ENCODE results near the gene TXLNA. TPM values are rescaled to one million over a fixed set of nuclear protein-coding genes. Genes with fewer than 3 reads are reported as not detected.

TXLNA gene
- total RNA-seq, 1 donor from 2014 or later: 17.4 TPM

DNA sequence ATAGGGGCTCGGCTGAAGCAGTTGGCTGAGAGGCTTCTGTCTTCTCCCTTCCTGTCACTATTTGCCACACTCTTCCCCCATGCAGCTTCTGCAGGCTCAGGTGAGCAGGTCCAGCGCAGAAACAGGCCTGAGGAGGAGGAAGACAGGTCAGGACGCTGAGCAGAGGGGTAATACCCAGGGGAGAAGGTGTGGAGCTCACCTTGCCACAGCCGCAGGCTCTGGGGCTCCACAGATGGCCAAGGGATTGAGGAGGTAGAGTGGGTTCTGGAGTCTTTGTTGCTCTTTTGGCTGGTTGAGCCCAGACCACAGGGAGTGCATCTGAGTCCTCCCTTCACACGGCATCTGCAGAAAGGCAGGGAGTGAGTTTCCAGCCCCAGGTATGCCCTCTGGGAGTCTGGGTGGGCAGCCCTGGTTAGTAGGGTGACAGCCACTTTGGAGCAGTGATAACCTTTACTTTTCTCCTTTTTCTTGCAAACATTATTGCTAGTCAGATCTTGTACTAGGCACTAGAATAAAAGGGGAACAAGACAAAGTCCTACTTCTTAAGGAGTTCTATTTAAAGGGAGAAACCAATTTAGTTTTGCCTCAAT, 52.5 kb downstream of the TXLNA start:
- DNase-seq (ENCODE audit: missing footprints) (no peak), ATAC-seq (no peak)
- intact Hi-C loops (cut with DNase I): no loop called here

DNA sequence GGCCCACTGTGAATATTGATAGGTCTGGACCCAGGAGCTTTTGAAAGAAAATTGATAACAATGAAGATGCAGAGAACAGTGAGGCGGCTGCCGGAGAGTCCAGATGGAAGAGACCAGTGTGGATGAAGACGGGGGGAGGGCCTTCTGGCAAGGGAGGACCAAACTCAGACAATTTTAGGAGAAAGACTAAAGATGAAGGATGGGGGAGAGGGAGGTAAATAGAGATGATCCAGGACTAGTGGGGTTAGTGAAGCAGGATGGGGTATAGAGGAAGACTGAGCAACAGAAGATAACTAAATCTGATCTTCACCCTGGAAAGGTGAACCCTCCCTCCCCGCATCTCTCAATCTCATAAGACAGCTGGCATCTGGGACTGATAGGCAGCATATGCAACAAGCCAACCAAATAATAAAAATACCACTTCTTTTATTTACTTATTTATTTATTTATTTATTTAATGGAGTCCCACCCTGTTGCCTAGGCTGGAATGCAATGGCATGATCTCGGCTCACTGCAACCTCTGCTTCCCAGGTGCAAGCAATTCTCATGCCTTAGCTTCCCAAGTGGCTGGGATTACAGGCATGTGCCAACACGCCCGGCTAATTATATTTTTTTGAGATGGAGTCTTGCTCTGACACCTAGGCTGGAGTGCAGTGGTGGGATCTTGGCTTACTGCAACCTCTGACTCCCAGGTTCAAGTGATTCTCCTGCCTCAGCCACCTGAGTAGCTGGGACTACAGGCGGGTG, 53.3 kb downstream of the TXLNA start:
- DNase-seq (ENCODE audit: missing footprints) (no peak), ATAC-seq (no peak)
- intact Hi-C loops (cut with DNase I): no loop called here

DNA sequence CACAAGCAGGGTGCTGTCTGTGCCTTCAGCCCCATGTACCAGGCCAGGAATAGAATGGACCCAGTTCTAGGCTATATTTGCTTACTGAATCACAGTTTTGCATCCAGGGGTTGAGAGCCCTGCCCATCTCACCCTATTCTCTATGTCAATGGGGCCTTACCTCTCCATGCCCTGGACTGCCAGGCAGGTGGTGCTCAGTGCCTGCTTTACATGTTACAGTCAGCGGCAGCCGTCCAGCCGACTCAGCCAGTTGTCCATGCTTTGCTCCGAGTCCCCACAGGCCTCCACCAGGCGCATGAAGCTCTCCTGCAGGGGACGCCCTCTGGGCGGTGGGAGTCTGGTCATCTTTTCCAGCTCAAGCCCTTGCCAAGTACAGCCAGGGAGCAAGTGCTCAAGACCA, 55.3 kb downstream of the TXLNA start:
- no peak for DNase-seq (ENCODE audit: missing footprints)
- intact Hi-C loops (cut with DNase I): no loop called here
- no peak for ATAC-seq

DNA sequence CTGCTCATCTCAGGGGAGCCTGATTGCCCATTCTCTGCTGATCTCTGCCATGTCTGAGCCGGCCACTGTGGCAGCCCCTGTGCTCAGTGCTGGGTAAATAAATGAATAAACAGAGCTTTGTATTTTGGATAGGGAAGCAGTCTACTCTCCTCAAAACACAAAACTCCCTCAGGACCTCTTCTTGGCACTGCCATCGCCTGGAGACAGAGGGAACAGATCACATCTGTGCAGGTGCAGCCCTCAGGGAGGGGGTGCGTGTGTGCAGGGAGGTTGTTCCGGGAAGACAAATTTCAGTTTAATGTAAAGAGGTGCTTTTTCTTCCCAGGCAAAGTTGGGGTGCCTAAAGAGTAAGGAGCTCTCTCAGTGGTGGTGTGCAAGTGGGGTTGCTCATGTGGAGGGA, 59.9 kb downstream of the TXLNA start:
- intact Hi-C loops (cut with DNase I): no loop called here
- DNase-seq (ENCODE audit: missing footprints) (no peak), ATAC-seq (no peak)

DNA sequence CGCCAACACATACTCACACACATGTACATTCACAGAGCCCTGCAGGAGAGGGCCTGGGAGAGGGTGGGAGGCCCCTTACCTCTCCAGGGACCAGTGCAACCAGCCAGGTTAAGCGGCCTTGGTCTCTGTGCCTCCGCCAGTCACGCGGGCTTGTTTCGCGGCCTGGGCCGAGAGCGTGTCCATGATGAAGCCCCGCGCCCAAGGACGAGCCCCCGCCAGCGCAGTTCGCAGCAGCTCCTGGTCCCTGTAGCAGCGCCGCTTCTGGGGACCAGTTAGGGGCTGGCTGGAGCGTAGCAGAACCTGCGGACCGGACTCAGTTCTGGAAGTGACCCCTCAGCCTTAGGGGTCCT, 60.3 kb downstream of the TXLNA start:
- ATAC-seq (peak; percentile 1), DNase-seq (ENCODE audit: missing footprints) (no peak)
- intact Hi-C loops (cut with DNase I): no loop called here

DNA sequence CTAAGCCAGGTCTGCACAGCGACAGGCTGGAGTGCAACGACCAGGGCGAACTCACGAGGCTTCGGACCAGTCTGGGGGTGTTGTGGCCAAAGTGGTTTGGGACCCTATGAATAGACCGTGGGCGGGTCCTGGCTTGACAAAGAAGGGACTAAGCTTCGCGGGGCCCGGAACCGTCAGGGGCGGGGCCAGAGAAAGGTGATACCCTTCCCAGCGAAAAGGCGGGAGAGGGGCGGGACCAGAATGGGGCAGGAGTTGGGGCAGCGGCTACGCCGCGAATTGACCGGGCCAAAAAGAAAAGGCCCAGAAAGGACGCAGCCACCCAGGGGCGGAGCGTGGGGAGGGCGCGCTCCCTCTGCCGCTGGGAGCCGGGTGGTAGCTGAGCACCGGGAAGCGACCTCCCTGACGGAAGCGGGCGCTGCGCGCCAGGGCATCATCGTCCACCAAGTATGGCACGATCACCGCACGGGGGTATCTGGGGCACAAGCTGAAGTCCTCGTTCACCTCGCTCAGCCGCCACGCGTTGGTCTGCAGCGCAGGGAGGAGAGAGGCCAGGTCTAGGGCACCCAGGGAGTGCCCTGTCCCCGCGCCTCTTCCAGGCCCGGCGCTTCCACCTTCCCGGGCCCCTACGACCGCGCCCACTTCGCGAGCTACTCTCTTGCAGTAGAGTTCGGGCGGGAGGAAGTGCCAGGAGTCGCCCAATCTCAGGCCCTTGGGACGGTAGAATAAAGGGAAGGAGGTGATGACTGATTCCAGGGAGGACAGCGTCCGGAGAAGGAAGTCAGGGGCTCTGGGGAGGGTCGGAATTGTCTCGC, 60.9 kb downstream of the TXLNA start:
- ATAC-seq (peak; percentile 88), DNase-seq (ENCODE audit: missing footprints) (peak; percentile 86)
- intact Hi-C loops (cut with DNase I): no loop called here

DNA sequence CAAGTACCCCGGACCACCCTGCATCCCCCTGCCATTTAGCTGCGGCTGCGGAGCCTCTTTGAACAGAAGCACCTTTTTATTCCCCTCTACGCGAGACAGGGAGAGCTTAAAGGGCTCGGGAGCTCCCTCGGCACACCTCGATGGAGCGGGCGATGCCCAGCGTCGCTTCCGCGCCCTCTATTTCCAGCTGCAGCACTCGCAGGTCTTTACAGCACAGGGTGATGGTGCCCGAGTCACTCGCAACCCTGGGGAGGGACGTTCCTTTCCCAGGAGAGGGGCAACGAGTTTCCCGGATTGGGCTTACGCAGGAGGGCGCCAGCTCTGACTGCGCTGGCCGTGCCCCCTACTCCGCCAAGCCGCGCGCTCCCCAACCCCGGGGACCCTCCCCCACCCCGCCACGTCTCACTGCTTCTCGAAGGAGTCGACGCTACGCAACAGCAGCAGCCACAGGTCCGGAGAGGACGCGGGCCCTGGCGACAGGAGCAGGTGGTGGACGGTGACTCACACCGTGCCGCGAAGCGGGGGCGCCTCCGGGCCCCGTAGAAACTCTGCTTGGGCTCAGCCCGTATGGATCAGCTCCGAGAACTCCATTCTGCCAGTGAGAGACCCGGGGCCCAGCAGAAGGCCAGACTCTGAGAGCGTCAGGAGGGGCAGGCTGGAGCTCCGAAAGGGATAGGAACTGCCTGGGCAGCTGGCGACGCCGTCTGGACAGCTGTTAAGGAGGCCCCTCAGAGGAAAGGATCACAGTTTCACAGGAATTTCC, 61.7 kb downstream of the TXLNA start:
- intact Hi-C loops (cut with DNase I): no loop called here

DNA sequence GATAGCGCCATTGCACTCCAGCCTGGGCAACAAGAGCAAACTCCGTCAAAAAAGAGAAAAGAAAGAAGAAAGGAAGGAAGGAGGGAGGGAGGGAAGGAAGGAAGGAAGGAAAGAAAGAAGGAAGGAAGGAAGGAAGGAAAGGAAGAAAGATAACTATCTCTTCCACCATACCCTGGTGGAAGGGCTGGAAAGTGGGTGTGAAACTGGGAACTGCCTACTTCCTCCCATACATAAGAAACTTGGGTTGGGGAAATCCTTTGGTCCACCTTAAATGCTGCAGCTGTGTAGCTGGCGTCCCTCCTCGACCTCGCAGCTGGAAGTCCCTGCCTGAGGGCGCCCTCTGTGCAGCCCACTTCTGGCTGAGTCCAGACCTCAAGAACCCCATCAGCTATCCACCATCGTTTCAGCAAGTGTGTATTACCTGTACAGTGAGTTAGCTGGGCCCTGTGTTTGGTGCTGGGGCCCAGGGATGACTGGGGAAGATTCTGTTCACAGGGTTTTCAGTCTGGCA, 62.9 kb downstream of the TXLNA start:
- ATAC-seq (peak; percentile 32), DNase-seq (ENCODE audit: missing footprints) (no peak)
- intact Hi-C loops (cut with DNase I): no loop called here

More for the DNA sequence above, 61.7 kb downstream of the TXLNA start:
- ATAC-seq: peak; percentile 81
- no peak for DNase-seq (ENCODE audit: missing footprints)

DNA sequence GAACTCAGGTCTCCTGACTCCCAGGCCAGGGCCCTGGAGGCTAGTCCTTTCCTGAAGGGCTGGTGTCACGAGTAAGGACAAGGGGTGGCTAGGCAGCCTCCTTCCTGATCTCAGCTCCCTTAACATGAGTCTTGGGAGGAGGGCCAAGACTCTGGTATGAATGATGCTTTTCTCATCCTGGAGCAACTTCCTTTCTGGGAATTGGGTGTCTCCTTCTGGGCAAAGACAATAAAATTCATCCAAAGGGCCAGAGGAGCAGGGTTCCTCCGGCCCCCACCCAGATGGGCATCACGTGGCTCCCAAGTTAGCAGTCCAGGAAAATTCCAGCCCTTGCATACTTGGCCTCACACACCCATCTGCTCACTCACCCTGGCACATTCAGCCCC, 67.4 kb downstream of the TXLNA start, which contains the start of gene FAM167B:
FAM167B (plus strand) TSS at position 335 of the 386 bp plus-strand sequence. CDS start 200 bp downstream, outside the sequence.
- DNase-seq (ENCODE audit: missing footprints): no peak
- intact Hi-C loops (cut with DNase I): loop anchor here (5.0 kb wide), 1 partner anchor 45 kb away; the partner anchor contains the start of gene HDAC1
- peak; percentile 45 for ATAC-seq

DNA sequence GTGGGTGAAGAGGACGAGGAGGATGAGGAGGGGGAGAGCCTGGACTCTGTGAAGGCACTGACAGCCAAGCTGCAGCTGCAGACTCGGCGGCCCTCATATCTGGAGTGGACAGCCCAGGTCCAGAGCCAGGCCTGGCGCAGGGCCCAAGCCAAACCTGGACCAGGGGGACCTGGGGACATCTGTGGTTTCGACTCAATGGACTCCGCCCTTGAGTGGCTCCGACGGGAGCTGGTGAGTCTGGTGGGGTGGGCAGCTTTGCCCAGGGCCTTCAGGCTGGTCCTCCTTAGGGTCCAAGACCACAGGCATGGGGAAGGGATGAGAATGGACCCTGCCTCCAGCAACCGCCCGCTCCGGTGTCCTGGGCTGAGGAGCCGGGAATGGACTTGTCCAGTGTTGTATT, 68.0 kb downstream of the TXLNA start:
- intact Hi-C loops (cut with DNase I): loop anchor here (5.0 kb wide), 1 partner anchor 45 kb away; the partner anchor contains the start of gene HDAC1
- ATAC-seq (peak; percentile 26), DNase-seq (ENCODE audit: missing footprints) (peak; percentile 73)

Other genes with a start within 250 kb of the TXLNA start
- 249 TPM for gene PTP4A2, start 241.3 kb upstream of the TXLNA start, total RNA-seq
- gene KHDRBS1, start 165.8 kb upstream of the TXLNA start, total RNA-seq: 59.6 TPM
- gene TMEM39B, start 106.7 kb upstream of the TXLNA start, total RNA-seq: 7.1 TPM
- 70.3 TPM for gene KPNA6, start 71.6 kb upstream of the TXLNA start, total RNA-seq
- gene CCDC28B, start 20.9 kb downstream of the TXLNA start, total RNA-seq: 25.8 TPM
- 0.81 TPM for gene IQCC, start 26.0 kb downstream of the TXLNA start, total RNA-seq
- gene DCDC2B, start 29.4 kb downstream of the TXLNA start, total RNA-seq: not detected
- gene TMEM234, start 42.7 kb downstream of the TXLNA start, total RNA-seq: 8.8 TPM
- 108 TPM for gene EIF3I, start 42.7 kb downstream of the TXLNA start, total RNA-seq
- gene FAM167B, start 67.5 kb downstream of the TXLNA start, total RNA-seq: 10.5 TPM
- gene LCK, start 71.6 kb downstream of the TXLNA start, total RNA-seq: 0.57 TPM
- 40.6 TPM for gene HDAC1, start 112.4 kb downstream of the TXLNA start, total RNA-seq
- gene MARCKSL1, start 156.6 kb downstream of the TXLNA start, total RNA-seq: 28.5 TPM
- 2.4 TPM for gene FAM229A, start 182.8 kb downstream of the TXLNA start, total RNA-seq
- 1.2 TPM for gene TSSK3, start 182.9 kb downstream of the TXLNA start, total RNA-seq
- gene BSDC1, start 214.8 kb downstream of the TXLNA start, total RNA-seq: 41.8 TPM

Measured in Right ventricle myocardium inferior (tissue), 1 donor.